Left renal cortex interstitium (tissue), 4 donors: Measurements from ENCODE around the gene DGKH. TPM values are rescaled to one million over a fixed set of nuclear protein-coding genes. Genes with fewer than 3 reads are reported as not detected.
"Not testable (repeated sequence)": the region's sequence is repeated elsewhere in the genome, so short reads cannot be mapped to it uniquely, and the experiment has no call there.

Source experiments
- DNase-seq, 4 donors: peaks; one replicate each; pipeline ENCODE4 v3.0.0-alpha.2; 2013; ENCODE audit warnings: low read depth in 4 of 4, low spot score in 2 of 4, missing footprints in 1 of 4
- polyA plus RNA-seq, 4 donors: library from polyadenylated mRNA; unstranded; fragments of 120-200 nt; gene quantifications; one replicate each; pipeline ENCODE4 v1.2.1, GENCODE V29; 2013; ENCODE audit not compliant: insufficient read length in 4 of 4

DGKH gene
- polyA plus RNA-seq, 4 donors: 4.2 to 11.4 (median 6.7) TPM

DNA sequence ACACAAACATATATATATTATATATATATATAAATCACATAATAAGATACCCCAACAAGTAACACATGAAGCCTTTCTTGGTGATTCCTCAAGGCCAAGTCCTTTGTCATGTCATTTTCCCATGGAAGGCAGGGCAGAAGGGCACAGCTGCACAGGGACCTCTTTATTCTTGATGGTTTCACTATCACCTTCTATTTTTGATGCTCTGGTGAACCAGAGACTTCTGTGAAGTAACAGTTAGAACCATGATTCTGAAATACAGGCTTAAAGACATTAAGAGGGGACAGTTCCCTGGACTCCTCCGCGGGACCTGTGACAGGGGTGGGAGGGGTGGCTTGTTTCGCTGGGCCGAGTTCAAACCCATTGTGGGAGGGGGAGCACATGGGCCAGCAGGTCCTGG is 104.0 kb downstream of the DGKH start:
- no peak for DNase-seq

DNA sequence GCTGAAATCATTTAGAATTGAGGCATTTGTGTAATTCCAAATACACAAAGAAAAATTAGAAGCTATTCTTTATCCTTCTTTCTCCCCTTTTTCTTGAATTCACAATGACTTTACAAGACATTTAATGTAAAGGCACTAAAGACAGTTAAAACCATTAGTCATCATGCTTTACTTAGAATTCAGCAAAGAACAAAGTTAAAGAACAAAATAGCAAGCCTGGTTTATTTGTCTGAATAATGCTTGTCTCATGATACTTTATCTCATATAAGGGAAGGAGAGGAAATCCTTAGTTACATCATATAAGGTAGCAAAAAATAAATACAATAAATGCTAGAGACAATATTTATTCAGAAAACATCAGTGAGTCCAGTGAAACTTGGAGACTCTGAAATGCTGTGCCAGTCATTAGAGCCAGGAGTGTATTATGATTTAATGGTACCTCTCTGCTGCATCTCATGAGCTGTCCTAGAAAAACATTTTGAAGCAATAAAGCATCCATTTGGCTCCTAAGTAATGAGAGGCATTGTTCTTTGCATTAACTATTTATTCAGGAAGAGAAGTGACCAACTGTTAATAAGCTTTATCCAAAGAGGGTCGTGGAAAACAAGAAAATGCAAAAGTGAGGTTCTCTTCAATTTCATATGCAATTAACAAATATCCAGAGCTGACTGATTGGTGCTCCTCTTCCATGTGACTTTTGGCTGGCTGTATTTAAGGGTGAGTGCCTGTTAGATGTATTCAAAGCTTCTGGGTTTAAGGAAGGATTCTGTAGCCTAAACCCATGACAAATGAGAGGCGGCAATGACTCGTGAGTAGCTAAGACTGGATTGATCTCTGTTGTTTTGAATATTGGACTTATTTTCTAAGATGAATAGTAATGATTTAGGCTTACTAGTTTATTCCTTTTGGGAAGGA is 105.0 kb downstream of the DGKH start:
- DNase-seq: no peak

DNA sequence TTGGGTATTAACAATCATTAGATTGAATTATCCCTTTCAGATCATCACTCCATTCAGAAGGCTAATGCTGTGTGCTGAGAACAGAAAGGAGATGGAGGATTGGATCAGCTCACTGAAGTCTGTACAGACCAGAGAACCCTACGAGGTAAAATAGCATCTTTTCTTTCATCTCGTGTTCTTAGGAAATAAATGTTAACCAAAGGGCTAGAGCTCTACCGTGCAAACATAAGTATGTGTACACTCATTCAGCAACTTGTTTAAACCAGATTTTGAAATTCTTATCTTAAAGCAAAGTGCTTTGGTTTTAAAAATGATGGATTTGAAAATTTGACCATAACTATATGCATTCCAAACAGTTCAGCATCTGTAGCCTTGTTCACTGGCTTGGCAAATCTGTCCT is 106.8 kb downstream of the DGKH start:
- no peak for DNase-seq

DNA sequence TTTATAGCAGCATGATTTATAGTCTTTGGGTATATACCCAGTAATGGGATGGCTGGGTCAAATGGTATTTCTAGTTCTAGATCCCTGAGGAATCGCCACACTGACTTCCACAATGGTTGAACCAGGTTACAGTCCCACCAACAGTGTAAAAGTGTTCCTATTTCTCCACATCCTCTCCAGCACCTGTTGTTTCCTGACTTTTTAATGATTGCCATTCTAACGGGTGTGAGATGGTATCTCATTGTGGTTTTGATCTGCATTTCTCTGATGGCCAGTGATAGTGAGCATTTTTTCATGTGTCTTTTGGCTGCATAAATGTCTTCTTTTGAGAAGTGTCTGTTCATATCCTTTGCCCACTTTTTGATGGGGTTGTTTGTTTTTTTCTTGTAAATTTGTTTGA is 114.9 kb downstream of the DGKH start:
- DNase-seq: not testable (repeated sequence)

DNA sequence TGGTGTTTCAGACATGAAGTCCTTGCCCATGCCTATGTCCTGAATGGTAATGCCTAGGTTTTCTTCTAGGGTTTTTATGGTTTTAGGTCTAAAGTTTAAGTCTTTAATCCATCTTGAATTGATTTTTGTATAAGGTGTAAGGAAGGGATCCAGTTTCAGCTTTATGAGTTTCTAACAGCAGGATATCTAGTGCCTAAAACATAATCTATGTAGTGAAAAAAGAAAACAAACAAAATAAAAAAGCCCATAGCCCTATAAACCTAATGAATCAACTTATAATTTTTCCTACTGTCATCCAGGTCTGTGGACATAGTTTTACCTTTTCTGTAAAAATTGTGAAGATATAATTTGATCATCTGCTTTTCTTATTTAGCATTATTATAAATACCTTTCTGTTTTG is 115.5 kb downstream of the DGKH start:
- DNase-seq: not testable (repeated sequence)

DNA sequence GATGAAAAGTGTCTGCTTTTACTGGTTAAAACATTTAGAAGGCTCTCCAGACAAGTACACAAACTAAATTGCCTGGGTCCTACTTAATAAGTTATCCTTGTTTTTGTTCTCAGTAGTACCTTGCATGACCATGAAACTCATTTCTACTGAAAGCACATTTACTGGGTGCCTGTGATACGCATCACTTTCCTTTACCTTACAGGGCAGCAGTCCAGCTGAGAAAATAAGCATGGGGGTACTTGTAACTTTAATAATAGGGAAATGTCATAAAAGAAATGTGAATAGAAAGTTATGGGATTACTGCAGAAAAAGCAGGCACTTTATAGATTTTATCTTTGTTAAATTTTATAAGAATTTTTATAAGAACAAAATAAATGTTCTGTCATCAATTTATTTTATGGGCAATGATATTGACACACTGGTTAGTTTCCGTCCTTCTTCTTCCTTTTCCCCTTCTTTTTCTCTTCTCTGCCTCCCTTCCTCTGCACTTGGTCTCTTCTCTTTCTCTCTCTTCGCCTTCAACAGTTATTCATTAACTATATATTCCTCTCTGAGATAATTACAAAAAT is 116.2 kb downstream of the DGKH start:
- no peak for DNase-seq

DNA sequence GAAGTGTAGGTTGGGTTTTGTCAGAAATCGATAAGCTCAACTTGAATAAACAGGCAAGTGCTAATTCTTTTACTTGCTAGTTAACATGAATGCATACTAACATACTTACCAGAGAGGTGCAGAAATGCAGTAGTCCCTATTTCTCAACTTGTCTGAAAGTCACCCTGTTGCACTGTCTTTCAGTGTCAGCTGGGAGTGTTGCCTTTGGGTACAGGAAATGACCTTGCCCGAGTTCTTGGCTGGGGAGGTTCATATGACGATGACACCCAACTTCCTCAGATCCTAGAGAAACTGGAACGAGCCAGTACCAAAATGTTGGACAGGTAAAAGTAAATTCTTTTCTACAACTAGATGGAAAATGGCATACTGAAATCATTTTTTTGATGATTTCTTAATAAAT is 120.0 kb downstream of the DGKH start:
- DNase-seq: no peak

DNA sequence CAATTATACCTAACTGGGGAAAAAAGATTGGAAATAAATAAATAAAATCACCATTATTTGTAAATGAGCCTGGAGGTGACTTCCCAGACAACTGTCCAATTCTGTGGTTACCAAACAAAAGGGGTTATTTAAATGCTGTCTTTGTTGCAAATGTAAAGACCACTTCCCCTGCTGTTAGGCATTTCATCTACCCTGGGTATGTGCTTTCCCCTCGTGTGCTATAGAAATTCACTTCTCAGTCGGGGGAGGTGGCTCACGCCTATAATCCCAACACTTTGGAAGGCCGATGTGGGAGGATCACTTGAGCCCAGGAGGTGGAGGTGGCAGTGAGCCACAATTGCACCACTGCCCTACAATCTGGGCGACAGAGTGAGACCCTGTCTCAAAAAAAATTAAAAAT is 121.6 kb downstream of the DGKH start:
- no peak for DNase-seq

DNA sequence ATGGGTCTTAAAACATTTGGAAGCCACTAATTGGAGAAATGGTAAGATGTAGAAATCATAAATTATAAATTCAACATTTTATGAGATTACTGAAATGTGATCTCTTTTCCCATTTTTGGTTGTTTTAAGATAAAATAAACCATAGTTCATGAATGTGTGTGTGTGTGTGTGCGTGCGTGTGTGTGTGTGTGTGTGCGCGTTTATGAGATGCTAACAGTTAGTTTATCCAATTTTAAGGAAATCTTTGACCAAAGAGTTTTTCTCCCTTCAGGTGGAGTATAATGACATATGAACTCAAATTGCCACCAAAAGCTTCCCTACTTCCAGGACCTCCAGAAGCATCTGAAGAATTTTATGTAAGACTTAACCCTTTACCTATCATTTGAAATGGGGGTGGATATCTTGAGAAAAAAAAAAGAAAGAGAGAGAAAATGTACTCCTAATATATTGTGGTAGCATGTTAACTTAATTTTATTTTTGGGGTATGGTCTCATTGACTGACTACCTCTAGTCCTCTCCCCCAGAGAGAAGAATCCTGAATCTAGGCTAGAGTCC is 125.4 kb downstream of the DGKH start:
- no peak for DNase-seq

DNA sequence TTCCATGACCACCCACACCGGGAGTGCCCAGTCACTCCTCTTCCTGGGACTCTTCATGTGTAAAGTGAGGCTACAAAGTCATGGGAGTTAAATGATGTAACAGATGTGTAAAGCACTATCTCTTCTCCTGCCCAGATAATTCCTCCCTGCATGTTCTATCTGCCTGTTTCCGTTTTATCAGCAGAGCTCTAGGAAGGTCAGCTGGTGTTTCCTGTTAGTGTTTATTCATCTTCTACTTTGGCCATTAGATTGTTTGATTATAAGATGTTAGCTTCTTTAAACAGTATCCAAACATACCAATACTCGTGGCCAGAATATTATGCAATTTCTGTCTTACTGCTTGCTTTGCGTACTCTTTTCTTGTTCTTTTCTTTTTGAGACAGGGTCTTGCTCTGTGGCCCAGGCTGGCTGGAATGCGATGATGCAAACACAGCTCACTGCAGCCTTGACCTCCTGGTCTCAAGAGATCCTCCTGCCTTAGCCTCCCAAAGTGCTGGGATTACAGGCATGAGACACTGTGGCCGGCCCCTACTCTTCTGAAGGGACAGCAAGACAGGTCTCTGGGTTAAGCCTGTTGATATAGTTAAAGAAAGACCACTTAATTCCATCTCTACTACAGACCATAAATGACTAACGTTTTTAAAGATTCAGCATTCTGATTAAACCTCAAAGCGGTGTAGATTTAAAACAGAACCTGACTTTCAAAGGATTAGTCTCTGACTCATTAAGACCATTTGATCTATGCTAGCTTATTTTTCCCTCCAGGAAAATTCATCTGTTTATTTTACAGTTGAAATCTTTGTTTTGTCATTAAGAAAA is 126.1 kb downstream of the DGKH start:
- DNase-seq: no peak

DNA sequence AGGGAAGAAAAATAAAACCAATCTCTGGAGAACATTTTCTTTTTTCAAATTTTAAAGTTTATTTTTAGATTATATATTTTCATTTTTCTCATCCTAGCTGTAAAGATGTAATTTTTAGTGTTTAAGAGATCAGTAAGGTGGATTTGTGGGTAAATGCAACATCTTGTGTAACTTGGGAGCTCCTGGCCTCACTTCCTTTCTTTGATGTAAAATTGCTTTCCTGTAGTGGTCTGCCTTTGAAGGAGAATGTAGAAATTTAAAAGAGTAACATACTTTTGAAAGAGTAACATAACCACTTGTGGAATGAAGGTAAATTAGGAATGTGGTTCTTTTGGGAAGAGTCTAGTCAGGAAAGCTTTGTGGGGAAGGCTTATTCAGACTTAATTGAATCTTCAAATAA is 127.8 kb downstream of the DGKH start:
- DNase-seq: no peak

DNA sequence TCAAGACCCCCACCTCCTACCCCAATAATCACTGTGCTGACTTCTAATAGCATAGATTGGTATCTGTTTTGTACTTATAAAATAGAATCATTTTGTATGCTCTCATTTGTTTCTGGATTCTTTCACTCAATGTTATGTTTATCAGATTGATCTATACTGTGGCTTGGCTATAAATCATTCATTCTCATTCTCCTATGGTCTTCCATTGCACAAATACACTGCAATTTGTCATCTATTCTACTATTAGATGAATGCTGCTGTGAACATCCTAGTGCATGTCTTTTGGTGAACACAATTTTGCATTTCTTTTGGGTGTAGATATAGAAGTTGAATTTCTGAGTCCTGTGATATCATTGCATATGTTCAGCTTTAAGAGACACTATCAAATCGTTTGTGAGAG is 128.7 kb downstream of the DGKH start:
- no peak for DNase-seq

DNA sequence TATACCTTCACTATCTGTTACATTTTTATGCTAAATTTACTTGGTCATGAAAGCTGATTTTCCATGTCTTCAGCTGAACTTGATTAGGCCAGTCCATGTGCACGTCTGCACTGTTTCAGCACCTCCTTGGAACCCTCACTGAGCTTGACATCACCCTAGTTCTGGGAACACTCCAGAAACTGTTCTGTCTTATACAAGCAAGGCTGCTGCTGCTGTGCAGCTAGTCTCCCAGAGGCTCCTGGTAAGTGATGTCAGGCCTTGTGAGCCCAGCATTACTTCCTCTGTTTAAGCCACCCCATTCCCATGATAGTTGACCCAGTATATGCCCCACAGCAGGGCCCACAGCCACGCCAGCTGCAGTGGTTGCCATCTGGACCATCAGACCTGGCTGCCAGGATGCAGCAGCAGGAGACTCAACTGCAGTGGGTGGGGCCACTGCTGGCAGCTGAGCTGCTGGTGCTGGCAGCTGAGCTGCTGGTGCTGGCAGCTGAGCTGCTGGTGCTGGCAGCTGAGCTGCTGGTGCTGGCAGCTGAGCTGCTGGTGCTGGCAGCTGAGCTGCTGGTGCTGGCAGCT is 133.0 kb downstream of the DGKH start:
- DNase-seq: no peak

DNA sequence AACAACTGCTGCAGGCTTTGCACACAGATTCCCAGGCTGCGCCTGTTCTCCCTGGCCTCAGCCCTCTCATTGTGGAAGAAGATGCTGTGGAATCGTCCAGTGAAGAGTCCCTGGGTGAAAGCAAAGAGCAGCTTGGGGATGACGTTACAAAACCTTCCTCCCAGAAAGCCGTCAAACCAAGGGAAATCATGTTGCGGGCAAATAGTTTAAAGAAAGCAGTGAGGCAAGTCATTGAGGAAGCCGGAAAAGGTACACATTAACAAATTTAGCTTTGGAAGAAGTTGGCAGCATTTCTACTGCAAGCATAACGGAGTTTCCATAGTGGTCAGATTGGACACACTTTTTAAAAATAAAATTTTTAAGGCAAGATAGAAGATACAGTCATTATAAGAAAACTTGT is 140.6 kb downstream of the DGKH start:
- no peak for DNase-seq

DNA sequence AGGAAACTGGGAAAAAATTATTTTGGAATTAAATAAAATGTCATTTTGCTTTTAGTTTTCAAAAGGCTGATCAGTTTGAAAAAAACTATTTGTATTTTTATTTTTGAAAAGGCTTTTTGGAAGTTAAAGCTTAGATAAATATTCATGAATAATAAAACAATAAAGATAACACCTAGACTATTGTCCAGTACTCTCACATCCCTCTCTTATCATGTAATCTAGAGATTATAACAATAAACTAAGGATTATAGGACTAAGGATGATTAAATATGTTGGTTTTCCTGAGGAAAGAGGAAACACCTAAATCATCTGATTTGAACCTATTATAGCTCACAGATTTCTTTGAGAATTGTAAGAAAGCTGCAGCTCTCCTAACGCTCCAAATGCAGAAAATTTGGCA is 142.1 kb downstream of the DGKH start:
- no peak for DNase-seq

DNA sequence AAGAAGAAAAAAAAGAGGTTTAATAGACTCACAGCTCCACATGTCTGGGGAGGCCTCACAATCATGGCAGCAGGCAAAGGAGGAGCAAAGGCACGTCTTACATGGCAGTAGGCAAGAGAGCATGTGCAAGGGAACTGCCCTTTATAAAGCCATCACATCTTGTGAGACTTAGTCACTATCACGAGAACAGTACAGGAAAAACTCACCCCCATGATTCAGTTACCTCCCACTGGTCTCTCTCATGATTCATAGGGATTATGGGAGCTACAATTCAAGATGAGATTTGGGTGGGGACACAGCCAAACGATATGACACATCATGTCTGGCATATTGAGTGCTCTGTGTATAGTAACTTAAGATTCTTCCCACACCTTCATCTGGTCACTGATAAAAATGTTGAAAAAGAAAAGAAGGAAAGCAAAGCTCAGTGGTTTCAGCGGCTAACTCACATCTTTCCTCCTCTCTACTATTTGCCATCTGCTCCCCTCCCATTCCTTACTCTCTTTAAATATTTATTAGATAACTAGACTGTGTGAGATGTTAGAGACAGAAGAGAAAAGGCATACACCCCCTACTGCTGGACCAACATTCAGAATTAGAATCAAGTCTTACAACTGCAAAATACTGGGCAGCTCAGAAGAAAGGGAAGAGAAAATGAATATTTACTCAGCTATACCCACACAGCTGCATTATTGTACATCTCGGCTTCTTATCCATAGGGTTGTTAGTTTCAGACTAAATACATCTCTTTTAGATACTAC is 163.4 kb downstream of the DGKH start:
- no peak for DNase-seq

DNA sequence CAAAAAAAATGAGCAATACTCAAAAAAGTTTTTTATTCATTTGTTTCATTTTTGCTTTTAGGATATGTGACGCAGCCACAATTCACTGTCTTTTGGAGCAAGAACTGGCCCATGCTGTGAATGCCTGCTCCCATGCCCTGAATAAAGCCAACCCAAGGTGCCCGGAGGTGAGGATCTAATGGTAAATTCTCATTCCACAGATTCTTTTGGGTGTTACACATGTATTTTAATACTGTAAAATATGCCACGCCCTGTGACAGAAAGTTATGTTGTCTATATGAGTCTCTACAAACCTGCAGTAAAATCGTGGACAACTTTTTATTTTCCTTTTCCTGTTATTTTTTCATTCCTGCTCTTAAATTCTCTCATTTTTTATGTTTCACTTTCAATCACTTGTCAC is 166.0 kb downstream of the DGKH start:
- DNase-seq: no peak

DNA sequence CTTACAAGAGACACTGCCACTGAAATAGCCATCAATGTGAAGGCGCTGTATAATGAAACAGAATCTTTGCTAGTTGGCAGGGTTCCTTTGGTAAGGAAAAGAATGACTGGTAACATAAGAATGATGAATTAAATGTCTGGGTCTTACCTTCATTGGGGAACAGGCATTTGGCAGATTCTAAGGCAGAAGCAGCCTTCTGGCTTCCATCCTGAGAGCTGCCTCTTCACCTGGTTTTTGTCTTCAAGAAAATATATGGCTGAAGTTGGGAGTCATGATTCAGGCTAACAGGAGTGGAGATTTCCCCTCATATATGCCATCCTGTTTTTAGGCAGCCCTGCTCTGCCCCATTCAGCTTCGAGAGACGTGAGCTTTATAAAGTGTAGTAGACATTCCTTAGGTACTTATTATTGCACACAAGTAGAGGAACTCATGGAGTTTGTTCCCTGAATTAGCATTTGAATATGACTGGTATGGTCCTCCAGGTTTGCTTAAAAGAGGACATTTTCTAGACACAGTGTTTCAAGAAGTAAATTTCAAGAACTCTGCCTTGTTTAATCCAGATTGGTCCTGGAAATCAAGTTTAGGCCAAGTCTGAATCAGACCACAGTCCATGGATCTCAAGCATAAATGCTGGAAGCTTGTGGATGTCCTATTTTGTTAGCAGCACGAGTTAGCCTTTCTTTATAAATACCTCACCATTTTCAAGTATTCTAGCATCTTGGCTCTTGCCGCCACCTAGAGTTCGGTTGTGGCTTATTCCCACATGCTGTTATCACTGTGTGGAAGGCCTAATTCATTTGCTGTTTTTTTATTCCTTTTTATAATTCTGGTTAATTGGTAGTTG is 167.4 kb downstream of the DGKH start:
- peak in 2 of 4 donors; percentile 11 to 40 for DNase-seq

DNA sequence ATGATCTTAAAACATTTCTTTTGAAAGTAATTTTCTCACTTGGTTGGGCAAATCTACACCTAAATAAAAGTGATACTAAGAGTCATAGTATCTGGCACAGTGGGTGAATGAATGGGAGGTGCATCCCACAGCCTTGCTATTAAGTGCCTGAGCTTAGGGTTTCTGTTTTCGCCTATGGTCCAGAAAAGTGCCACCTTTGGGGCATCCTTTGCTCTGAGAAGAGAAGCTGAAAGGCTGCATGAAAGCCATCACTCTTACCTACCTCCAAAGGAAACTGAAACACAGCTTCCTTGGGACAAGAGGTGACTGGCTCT is 167.9 kb downstream of the DGKH start:
- DNase-seq: no peak
